ENCODE results near the gene CASP4.

CASP4 gene

DNA sequence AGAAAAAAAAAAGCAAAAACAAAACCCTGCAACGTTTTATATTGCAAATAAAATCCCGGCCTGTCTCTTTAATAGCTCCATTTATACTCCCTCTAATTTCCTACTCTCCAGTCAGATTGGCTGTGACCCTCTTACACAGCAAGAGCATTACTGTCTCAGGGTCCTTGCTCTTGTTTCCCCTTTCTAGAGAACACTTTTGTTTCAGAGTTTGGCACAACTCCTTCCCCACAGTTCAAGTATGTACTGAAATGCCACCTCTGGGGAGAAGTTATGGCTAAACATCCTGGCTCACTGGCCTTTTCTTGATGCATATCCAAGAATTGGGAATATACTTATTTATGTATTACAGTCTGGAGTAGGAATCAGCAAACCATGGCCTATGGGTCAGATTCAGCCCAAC lies 72.7 kb downstream of the CASP4 start:
- H3K4me3 ChIP-seq (ENCODE audit: low read depth, low read length), result no peak overlapping the region
- TF ChIP-seq, protein P1, sequence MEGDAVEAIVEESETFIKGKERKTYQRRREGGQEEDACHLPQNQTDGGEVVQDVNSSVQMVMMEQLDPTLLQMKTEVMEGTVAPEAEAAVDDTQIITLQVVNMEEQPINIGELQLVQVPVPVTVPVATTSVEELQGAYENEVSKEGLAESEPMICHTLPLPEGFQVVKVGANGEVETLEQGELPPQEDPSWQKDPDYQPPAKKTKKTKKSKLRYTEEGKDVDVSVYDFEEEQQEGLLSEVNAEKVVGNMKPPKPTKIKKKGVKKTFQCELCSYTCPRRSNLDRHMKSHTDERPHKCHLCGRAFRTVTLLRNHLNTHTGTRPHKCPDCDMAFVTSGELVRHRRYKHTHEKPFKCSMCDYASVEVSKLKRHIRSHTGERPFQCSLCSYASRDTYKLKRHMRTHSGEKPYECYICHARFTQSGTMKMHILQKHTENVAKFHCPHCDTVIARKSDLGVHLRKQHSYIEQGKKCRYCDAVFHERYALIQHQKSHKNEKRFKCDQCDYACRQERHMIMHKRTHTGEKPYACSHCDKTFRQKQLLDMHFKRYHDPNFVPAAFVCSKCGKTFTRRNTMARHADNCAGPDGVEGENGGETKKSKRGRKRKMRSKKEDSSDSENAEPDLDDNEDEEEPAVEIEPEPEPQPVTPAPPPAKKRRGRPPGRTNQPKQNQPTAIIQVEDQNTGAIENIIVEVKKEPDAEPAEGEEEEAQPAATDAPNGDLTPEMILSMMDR (IDR thresholded peaks at IDR 0.05; ENCODE audit: low read depth, low read length), result no peak

GRCh38 chr11:104893876-104894275 lies 74.5 kb downstream of the CASP4 start:
- TF ChIP-seq, protein P1 (IDR thresholded peaks at IDR 0.05; ENCODE audit: low read depth, low read length), result no peak
- no peak overlapping the region for H3K4me3 ChIP-seq (ENCODE audit: low read depth, low read length)
